ENCODE results near the gene TPPP.

DNA sequence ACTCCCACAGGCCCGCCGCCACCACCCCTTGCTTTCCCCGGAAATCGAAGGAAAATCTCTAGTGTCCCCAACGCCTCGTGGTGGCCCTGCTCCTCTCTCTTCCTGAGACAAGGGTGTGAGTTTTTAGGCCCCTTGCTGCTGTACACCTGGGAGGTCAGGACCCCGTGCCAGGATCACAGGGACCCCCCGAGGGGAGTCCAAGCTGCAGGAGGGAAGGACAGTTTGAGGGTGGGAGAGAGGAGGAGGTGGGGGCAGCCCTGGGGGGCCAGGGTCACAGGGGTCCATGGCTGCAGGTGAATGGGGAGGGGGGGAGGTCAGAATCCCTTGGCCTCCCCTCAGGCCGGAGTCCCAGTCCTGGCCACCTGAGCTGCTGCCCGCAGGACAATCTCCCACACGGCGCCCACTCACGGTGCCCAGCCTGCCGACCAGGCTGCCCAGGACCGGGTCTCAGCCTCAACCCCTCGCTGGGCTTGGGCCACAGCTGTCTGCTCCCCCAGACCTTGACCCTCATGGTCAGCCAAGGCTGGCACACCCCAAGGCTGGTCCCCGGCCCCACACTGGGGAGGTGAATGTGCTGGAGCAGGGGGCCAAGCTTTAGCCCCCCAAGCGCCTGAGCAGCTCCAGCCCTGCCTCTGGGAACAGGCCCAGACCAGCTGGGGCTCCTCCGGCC is 19.9 kb downstream of the TPPP start:
- TF ChIP-seq POLR2A (IDR thresholded peaks at IDR 0.05; ENCODE audit: low read depth, low read length), result no peak
- no peak for TF ChIP-seq POLR2AphosphoS5 (IDR thresholded peaks at IDR 0.05; ENCODE audit: low read depth, low read length)
